GM12873 (cell line): ENCODE results near the gene ATP6V1G1.
A peak's percentile ranks its signal among the peaks of the same experiment; 100 is the strongest.

Experiments
- TF ChIP-seq, protein P1 (sequence below): IDR thresholded peaks from 2 replicates; pipeline ENCODE4 v1.5.1; 2012; ENCODE audit warnings: low read depth, mild to moderate bottlenecking, moderate library complexity, low read length, control low read depth; ENCODE audit not compliant: insufficient read depth; ENCODE audit errors: missing control alignments

Gene ATP6V1G1, protein sequence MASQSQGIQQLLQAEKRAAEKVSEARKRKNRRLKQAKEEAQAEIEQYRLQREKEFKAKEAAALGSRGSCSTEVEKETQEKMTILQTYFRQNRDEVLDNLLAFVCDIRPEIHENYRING

DNA sequence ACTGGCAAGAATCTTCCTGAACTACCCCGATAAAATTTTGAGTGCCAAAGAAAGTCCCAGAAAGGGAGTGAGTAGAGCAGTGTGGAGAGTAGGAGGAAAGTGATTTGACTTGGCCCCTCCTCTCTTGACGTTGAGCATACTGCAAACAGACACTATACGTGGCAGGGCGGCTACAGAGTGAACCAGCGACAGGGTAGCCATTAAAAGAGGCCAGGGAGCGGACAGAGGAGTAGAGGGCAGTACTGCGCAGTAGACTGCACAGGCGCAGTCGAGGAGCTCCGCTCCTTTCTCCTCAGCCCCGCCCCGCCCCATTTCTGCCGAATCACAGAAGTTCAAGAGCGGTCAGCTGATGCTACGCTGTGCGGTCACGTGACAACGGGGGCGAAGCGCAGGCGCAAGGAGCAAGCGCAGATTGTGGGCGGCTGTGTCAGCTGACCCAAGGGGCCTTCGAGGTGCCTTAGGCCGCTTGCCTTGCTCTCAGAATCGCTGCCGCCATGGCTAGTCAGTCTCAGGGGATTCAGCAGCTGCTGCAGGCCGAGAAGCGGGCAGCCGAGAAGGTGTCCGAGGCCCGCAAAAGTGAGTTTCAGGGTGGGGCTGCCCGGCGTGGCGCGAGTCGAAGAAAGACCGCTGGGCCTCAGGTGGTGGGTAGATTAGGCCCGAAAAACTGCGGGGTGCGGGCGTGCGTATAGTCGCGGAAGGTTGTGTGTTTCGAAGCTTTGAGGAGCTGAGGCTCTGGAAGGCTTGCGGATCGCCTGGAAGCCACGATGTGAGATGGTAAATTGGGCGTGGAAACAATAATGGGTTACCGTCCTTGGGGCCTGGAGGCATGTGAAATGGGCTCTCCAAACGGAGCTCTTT lies at the start of gene ATP6V1G1:
Gene ATP6V1G1 (plus strand): TSS at position 425 of the 858 bp plus-strand sequence. CDS start 70 bp downstream, at position 495.
- TF ChIP-seq, protein P1, sequence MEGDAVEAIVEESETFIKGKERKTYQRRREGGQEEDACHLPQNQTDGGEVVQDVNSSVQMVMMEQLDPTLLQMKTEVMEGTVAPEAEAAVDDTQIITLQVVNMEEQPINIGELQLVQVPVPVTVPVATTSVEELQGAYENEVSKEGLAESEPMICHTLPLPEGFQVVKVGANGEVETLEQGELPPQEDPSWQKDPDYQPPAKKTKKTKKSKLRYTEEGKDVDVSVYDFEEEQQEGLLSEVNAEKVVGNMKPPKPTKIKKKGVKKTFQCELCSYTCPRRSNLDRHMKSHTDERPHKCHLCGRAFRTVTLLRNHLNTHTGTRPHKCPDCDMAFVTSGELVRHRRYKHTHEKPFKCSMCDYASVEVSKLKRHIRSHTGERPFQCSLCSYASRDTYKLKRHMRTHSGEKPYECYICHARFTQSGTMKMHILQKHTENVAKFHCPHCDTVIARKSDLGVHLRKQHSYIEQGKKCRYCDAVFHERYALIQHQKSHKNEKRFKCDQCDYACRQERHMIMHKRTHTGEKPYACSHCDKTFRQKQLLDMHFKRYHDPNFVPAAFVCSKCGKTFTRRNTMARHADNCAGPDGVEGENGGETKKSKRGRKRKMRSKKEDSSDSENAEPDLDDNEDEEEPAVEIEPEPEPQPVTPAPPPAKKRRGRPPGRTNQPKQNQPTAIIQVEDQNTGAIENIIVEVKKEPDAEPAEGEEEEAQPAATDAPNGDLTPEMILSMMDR = no peak

DNA sequence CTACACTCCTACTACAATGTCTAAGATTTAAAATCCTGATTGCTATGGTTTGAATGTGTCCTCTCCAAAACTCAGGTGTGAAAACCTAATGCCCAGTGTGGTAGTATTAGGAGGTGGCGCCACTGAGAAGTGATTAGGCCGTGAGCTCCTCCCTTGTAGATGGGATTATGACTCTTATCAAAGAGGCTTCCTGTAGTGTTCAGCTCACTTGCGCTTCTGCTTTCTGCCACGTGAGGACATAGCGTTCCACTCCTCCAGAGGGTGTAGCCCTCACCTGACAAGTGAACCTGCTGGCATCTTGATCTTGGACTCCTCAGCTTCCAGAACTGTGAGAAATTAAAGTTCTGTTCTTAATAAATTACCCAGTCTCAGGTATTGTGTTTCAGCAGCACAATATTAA lies 49.3 kb upstream of the ATP6V1G1 start:
- TF ChIP-seq, protein P1 = peak; percentile 68

DNA sequence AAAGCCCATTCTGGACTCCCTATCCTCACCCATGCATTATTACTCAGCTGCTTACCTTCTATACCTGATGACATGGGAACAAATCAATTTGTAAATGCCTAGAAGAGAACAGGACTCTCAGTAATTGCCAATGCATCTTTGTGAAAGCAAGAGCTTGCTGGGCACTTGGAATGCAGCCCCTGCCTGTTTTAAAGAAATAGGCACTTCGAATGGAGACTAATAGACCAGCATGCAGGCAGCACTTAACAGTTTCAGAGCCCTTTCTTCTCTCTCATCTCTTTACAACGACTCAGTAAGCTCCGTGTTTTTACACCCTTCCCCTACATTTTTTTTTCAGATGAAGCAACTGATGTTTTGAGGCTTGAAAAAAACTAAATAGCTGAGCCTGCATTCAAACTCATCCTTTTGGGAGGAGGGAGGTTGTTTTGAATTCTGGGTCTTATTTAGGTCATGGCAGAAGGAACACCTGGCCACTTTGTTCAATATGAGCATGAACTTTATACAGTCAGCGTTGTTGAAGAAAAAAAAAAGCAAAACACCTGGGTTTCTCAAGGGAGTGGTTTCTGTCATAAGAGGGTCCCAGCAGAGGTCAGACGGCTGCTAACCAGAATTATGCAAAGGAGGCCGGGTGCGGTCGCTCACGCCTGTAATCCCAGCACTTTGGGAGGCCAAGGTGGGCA lies 47.7 kb upstream of the ATP6V1G1 start:
- TF ChIP-seq, protein P1 = no peak

DNA sequence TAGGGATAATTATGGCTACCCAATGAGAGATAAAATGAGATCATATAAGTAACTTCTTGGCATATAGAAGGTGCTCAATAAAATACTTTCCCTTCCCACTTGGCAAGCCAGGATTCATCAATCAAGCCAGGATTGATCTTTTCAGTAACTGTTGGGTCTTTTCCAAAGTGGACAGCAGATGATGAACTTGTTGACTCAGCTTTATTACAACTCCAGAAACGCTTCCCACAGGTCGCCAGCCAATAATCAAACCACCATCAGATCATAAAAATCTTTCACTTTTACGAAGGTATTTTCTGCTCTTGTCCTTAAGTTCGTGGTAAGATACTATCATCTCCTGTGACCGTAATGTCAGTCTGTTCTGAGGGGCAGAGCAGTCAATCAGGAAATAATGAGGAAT lies 42.5 kb upstream of the ATP6V1G1 start:
- TF ChIP-seq, protein P1 = no peak

DNA sequence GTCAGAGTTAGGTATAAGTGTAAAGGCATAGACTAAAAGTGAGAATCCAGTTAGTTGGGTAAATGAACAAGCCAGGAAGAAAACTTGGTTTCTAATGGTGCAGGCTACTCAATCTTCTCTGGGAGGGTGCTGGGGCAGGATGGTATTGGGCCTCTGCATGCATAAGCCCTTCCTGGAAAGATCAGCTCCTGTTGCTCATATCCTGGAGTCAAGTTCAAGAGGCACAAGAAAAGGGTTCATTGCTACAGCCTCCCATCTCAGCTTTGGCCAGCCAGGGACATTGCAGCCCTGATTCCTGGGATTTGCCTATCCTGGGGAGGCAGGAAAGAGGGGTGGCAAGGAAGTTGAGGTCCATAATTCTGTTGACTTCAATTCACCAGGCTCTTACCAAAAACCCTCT lies 40.7 kb upstream of the ATP6V1G1 start:
- TF ChIP-seq, protein P1 = no peak

DNA sequence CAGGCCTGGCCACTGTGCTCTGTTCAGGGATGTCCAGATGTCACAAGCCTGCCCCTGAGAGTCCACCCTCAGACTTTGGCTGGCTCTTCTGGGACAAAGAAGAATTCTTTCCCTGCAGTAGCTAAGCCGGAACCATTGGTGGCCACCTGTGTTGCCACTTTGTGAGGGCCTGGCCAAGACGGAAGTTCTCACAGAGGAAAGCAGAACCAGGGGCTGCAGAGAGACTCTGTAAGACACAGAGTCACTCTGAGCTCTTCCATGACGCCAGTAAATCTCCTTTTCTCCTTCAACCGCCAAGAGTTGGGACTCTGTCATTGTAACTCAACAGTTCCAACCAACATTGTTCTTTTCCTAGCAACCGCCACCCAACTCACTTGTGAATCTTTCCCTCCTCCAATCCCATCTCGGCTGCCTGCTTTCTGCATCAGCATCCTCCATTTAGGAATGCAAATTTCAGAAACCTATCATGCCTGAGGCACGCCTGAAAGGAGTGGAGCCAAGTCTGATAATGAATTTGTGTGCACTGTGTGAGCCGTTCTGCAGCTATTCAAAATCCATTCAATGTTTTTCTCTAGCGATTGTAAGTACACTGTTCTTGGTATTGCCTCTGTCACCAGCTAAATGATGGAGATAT lies 37.8 kb upstream of the ATP6V1G1 start:
- TF ChIP-seq, protein P1 = no peak
